Esophagus squamous epithelium (tissue), 4 donors: ENCODE data around the gene GSK3B.

Experiments
- POLR2A ChIP-seq, 4 donors: fragments of 450-650 bp; IDR thresholded peaks; one replicate each; pipeline ENCODE4 v1.6.1; 2017; ENCODE audit warnings: antibody characterized with exemption in 4 of 4, mild to moderate bottlenecking in 4 of 4, moderate library complexity in 3 of 4
- TF ChIP-seq, protein P1 (sequence below), 6 experiments: fragments of 450-650 bp in 4 of 6; fragments of 200-600 bp in 2 of 6; sonication (generic) in 2 of 6; IDR thresholded peaks; one replicate each; pipeline ENCODE4 v1.5.1; 2016 to 2019; ENCODE audit warnings: antibody characterized with exemption in 6 of 6, mild to moderate bottlenecking in 4 of 6, moderate library complexity in 4 of 6

DNA sequence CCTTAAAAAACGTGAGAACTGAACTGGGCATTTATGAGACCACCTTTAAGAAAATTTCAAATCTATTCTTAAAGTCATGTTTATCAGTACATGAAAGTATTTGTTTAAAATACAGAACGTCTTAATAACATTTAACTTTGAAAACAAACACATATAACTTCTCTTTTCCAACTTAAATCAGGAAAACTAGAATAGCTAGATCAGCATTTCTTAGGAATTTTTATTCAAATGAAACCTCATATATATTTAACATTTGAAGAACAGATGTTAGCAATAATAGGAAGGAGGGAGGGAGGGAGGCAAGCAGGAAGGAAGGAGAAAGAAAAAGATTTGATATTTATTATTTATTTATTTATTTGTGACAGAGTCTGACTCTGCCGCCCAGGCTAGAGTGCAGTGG, 192.2 kb downstream of the GSK3B start:
- TF ChIP-seq POLR2A (IDR thresholded peaks at IDR 0.05) = no peak
- TF ChIP-seq, protein P1, sequence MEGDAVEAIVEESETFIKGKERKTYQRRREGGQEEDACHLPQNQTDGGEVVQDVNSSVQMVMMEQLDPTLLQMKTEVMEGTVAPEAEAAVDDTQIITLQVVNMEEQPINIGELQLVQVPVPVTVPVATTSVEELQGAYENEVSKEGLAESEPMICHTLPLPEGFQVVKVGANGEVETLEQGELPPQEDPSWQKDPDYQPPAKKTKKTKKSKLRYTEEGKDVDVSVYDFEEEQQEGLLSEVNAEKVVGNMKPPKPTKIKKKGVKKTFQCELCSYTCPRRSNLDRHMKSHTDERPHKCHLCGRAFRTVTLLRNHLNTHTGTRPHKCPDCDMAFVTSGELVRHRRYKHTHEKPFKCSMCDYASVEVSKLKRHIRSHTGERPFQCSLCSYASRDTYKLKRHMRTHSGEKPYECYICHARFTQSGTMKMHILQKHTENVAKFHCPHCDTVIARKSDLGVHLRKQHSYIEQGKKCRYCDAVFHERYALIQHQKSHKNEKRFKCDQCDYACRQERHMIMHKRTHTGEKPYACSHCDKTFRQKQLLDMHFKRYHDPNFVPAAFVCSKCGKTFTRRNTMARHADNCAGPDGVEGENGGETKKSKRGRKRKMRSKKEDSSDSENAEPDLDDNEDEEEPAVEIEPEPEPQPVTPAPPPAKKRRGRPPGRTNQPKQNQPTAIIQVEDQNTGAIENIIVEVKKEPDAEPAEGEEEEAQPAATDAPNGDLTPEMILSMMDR (IDR thresholded peaks at IDR 0.05) = no peak
